ENCODE data around the gene SMC1B. TPM values are rescaled to one million over a fixed set of nuclear protein-coding genes. Genes with fewer than 3 reads are reported as not detected.

SMC1B gene
- total and polyA plus RNA-seq, 9 of the 15 experiments (the other 6 are each of a cell fraction or from before 2014, with no cell fraction given): 0.03 TPM; not detected in 8

DNA sequence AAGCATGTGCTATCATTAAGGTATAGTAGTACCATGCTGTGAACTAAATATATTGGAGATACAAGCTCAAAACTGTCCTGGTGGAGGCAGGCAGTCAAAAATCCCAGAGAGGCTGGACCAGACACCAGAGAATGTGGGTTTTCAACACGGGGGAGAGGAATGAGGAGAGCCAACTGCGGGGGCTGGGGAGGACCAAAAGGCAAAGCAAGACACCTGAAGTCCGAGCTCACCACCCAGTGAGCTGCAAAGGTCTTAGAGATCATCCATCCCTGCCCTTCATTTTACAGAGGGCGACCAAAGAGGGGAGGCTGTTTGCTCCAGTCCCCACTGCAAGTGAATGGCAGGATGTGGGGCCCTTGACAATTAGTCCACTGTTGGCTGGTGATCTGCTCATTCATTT lies 10.1 kb upstream of the SMC1B start (continued):
- TF ChIP-seq CEBPZ (IDR thresholded peaks at IDR 0.05; ENCODE audit: borderline replicate concordance, low read depth, low read length) (no peak), MIER1 (IDR thresholded peaks at IDR 0.05; ENCODE audit: low read depth) (no peak)
- TF ChIP-seq, protein P1, sequence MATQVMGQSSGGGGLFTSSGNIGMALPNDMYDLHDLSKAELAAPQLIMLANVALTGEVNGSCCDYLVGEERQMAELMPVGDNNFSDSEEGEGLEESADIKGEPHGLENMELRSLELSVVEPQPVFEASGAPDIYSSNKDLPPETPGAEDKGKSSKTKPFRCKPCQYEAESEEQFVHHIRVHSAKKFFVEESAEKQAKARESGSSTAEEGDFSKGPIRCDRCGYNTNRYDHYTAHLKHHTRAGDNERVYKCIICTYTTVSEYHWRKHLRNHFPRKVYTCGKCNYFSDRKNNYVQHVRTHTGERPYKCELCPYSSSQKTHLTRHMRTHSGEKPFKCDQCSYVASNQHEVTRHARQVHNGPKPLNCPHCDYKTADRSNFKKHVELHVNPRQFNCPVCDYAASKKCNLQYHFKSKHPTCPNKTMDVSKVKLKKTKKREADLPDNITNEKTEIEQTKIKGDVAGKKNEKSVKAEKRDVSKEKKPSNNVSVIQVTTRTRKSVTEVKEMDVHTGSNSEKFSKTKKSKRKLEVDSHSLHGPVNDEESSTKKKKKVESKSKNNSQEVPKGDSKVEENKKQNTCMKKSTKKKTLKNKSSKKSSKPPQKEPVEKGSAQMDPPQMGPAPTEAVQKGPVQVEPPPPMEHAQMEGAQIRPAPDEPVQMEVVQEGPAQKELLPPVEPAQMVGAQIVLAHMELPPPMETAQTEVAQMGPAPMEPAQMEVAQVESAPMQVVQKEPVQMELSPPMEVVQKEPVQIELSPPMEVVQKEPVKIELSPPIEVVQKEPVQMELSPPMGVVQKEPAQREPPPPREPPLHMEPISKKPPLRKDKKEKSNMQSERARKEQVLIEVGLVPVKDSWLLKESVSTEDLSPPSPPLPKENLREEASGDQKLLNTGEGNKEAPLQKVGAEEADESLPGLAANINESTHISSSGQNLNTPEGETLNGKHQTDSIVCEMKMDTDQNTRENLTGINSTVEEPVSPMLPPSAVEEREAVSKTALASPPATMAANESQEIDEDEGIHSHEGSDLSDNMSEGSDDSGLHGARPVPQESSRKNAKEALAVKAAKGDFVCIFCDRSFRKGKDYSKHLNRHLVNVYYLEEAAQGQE (IDR thresholded peaks at IDR 0.05; ENCODE audit: borderline replicate concordance): no peak
- TF ChIP-seq, protein P1 (CRISPR knock-in tag; IDR thresholded peaks at IDR 0.05; ENCODE audit: low read depth): no peak

Measured in K562 (cell line).